ENCODE data around the gene VDAC1.

- TF ChIP-seq POLR2A (IDR thresholded peaks at IDR 0.05) (no peak), CTCF (IDR thresholded peaks at IDR 0.05) (no peak)
These were observed 56.1 kb downstream of the VDAC1 start for GRCh38 chr5:133948721-133949120.

Data from esophagus squamous epithelium (tissue), 4 donors.